GM21360 (cell line): ENCODE data around the gene ZRANB2.

Experiments used
- ATAC-seq: cut with Tn5 transposase; IDR thresholded peaks from one replicate; pipeline ENCODE4 v1.9.1; 2021; ENCODE audit warnings: mild to moderate bottlenecking, moderate library complexity; ENCODE audit not compliant: unreplicated experiment

ZRANB2 gene

DNA sequence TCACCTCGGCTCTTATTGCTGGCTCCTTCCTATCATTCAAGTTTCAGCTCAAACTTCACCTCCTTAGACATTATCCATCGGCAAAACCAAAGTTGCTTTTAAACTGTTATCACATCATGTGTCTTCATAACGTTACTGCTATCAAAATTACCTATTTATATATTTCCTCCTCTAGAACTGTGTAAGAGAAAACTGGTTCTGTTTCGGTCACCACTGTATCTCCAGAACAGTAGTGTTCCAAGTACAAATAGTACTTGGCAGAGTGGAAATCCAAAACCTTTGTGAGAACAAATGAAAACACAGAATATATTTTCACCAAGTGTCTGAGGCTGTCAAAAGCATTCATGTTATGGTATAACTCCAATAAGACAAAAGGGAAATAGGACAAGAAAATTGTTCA lies 9.1 kb downstream of the ZRANB2 start:
- no peak for ATAC-seq

DNA sequence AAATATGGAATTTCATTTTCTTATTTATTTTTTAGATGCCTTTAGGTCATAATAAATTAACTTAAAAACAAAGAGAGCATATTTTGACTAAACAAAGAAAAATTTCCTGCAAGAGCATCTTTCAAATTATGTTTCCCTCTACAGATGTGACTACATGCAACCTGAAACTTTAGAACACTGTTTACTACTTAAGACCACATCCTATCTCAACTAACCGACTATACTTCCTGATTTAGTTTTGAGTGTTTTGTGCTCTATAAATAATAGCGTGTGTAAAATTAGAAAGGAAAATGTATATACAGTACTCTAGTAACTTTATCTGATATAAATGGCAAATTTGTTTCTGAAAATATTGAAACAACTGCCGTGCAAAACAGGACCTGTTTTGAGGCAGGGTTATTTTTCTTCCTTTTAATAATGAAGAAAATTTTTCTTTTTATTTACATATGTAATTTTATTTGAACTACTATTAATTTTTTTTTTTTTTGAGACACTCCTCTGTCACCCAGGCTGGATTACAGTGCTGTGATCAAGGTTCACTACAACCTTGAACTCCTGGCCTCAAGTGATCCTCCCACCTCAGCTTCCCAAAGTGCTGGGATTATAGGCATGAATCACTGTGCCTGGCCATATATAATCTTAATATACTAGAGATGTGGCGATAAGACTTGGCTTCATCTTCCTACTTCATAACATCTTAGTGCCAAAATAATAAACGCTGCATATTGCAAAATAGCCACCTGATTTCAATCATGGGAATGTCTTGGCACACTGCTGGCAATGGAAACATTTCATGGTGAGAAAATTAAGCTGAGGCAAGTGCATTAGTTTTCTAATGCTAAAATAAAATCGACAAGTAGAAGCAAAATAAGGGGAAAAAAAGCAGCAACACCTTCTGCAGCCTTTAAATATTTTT lies 12.3 kb downstream of the ZRANB2 start:
- peak; percentile 92 for ATAC-seq

- ATAC-seq: no peak
Measured at GRCh38 chr1:71054791-71055190, 26.0 kb downstream of the ZRANB2 start.

GRCh38 chr1:71054281-71054731 lies 26.5 kb downstream of the ZRANB2 start:
- ATAC-seq: no peak

- no peak for ATAC-seq
Measured at GRCh38 chr1:71053758-71054157, 27.1 kb downstream of the ZRANB2 start.

- no peak for ATAC-seq
Measured at GRCh38 chr1:71053146-71053545, 27.7 kb downstream of the ZRANB2 start.

GRCh38 chr1:71049951-71050598 lies 30.8 kb downstream of the ZRANB2 start:
- peak; percentile 58 for ATAC-seq

DNA sequence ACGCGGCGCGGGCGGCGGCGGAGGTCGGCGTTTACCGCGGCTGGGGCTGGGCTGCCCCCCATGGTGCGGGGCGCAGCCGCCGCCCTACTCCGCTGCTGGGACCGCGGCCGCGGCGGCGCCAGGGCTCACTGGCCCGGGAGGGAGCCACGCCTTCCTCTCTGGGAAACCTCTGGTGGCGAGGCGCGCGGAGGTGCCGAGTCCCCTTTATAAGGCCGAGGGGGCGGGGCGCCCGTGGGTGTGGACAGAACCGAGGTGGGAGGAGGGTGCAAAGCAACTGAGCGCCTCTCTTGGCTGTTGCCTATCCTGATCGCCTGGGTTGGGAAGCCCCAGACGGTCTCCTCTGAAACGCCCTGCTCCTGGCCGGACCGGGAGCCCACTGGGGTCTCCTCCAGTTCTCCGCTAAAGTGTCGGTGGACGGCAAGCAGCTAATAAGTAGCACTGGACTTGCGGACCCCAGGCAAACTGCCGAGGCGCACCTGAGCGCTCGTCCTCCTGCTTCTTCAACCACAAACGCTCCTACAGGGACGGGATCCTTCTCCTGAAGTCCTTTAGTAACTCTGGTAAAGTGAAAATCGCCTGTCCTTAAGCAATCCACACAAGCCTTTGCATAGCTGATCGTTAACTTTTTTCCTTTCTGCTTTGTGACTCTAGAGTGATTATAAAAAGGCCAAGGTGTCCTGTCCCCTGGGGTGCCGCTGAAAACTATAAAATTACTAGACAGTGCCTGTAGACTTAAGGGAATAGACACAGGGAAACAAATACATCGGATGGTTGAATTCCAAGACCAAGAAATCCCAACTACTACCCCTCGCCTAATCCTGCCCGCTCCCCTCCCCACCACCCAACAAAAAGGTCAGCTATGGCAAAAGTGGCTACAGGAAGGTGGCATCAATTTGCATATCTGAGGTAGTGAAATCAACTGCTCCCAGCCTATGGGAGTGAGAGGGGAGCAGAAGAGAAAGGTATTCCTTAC lies 32.9 kb downstream of the ZRANB2 start, which contains the start of gene PTGER3:
TSS of gene PTGER3 (minus strand) at position 182 of the 973 bp plus-strand sequence. CDS start 239 bp downstream, outside the sequence.
- no peak for ATAC-seq

GRCh38 chr1:71046891-71047634 lies 33.8 kb downstream of the ZRANB2 start:
- no peak for ATAC-seq

GRCh38 chr1:71045463-71046028 lies 35.3 kb downstream of the ZRANB2 start:
- ATAC-seq: no peak

DNA sequence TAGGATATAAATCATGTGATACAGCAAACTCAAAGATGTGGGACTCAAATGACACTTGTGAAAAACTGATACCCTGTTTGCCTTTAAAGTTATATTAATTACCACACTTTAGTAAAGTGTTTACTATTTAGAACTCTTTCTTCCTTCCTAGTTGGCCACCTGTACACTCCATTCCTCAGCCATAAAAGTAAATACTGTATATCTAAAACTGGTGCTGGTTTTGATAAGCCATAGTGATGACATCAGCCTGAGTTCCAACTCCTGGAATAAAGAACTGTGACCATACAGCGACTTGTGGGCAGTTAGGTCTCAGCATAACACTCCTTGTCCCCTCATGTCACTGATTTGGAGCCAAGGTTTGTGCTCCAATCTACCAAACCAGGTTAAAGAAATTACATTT lies 36.0 kb downstream of the ZRANB2 start:
- ATAC-seq: no peak

DNA sequence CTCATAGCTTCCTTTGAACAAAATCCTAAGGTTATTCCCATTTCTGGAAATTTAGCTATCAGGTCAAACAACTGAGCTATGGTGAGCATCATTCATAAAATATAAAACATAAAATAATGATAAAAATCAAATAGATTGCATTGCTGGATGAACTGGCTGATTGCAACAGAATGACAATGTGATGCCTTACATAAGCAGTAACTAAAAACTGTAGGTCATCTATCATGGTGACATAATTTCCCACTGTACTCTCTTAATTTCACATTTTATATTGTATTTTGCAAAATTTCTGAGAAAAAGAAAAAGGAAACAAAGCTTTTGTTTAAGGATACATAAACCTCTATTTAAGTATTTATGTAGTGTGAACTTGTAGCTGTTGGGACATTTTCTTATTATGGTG lies 37.8 kb downstream of the ZRANB2 start:
- no peak for ATAC-seq

DNA sequence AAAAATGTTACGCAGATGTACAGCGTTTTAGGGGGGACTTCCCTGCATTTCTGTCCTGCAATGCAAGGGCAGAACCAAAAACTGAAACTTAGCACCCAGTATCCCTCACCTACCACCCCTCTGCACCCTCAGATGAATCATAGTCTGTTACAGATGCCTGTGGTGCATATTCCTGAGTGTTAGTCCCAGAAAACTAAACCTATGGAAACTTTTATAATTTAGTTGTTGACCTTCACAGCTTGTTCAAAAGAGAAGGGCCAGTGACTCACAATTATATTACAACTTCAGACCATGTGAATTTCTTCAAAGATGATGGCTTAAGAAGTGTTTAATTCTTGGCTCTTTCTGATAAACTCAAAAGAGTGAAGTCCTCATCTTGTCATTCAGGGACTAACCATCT lies 39.0 kb downstream of the ZRANB2 start:
- ATAC-seq: no peak

GRCh38 chr1:71039661-71040262 lies 41.1 kb downstream of the ZRANB2 start:
- ATAC-seq: no peak

- ATAC-seq: no peak
Measured at GRCh38 chr1:71038942-71039341, 41.9 kb downstream of the ZRANB2 start.

GRCh38 chr1:71037829-71038620 lies 42.8 kb downstream of the ZRANB2 start:
- no peak for ATAC-seq

DNA sequence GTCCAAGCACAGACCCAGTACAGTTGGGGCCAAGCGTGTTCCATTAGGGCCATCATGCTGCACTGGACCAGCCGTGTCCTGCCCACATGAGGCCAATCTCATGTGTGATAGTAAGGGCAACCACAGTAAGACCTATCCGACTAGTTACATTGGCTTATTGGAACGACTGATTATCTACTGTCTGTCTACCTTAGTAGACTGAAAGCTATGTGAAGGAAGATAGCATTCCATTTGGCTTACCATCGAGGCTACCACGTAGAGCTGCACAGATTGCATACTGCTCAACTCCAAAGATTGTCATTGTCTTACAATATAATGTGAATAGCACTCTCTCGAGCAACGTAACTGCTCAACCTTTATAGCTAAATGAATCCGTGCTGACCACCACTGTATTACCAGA lies 43.8 kb downstream of the ZRANB2 start:
- no peak for ATAC-seq

GRCh38 chr1:71033136-71033535 lies 47.7 kb downstream of the ZRANB2 start:
- no peak for ATAC-seq

- no peak for ATAC-seq
Measured at GRCh38 chr1:71031426-71031825, 49.4 kb downstream of the ZRANB2 start.
